ENCODE measurements around the gene IKBKE.

DNA sequence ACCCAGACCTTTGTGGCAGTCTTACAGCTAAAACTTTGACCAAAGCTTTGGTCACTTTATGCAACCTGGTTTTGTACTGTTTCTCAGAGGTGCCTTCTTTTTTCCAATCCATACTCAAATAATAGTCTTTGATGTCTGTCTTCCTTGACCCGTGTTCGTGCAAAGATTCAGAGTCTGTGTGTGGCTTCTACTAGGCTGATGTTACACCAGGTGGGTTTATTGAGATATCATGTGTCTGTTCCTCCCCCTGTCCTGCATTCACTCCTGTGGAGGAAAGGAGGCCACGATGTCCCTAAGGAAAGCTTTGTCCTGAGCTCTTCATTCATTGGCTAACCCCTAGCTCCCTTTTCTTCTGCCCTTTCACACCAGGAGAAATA, 15.0 kb upstream of the IKBKE start:
- TF ChIP-seq, protein P1, sequence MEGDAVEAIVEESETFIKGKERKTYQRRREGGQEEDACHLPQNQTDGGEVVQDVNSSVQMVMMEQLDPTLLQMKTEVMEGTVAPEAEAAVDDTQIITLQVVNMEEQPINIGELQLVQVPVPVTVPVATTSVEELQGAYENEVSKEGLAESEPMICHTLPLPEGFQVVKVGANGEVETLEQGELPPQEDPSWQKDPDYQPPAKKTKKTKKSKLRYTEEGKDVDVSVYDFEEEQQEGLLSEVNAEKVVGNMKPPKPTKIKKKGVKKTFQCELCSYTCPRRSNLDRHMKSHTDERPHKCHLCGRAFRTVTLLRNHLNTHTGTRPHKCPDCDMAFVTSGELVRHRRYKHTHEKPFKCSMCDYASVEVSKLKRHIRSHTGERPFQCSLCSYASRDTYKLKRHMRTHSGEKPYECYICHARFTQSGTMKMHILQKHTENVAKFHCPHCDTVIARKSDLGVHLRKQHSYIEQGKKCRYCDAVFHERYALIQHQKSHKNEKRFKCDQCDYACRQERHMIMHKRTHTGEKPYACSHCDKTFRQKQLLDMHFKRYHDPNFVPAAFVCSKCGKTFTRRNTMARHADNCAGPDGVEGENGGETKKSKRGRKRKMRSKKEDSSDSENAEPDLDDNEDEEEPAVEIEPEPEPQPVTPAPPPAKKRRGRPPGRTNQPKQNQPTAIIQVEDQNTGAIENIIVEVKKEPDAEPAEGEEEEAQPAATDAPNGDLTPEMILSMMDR (IDR thresholded peaks at IDR 0.05) = no peak
- no peak for TF ChIP-seq ZFX (IDR thresholded peaks at IDR 0.05; ENCODE audit: borderline replicate concordance)

Data from 22Rv1 (cell line).